Smooth muscle cell of the pulmonary artery (primary cell): ENCODE data around the gene KLK10. TPM values are rescaled to one million over a fixed set of nuclear protein-coding genes. Genes with fewer than 3 reads are reported as not detected.

ENCODE experiments used
- total RNA-seq: library from RNA; depleted of rRNA; stranded (reverse); fragments of >200 nt; gene quantifications from 2 replicates; pipeline ENCODE4 v1.2.3, GENCODE V29; 2014

The KLK10 gene, protein sequence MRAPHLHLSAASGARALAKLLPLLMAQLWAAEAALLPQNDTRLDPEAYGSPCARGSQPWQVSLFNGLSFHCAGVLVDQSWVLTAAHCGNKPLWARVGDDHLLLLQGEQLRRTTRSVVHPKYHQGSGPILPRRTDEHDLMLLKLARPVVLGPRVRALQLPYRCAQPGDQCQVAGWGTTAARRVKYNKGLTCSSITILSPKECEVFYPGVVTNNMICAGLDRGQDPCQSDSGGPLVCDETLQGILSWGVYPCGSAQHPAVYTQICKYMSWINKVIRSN
- not detected in 2 replicates for total RNA-seq

DNA sequence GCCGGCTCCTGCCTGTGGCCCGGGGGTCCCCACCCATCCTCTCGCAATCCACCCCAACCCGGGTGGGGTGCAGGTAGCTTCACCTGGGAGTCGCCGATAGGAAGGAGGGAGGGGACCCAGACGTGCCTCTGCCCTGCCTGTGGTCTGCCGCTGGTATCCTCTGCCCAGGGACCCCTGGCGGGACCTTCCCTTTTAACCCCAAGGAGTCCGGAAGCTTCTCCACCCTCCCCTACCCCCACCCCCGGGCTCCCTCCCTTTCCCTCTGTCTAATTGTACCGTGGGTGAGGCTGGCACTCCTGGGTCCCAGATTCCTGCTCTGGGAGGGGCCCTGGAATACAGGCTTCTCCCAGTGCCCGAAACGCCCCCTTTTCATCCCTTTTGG lies at the start of gene KLK10:
Gene KLK10, minus strand, starts transcription at position 166 of the 382 bp plus-strand sequence. CDS start 579 bp downstream, outside the sequence.

DNA sequence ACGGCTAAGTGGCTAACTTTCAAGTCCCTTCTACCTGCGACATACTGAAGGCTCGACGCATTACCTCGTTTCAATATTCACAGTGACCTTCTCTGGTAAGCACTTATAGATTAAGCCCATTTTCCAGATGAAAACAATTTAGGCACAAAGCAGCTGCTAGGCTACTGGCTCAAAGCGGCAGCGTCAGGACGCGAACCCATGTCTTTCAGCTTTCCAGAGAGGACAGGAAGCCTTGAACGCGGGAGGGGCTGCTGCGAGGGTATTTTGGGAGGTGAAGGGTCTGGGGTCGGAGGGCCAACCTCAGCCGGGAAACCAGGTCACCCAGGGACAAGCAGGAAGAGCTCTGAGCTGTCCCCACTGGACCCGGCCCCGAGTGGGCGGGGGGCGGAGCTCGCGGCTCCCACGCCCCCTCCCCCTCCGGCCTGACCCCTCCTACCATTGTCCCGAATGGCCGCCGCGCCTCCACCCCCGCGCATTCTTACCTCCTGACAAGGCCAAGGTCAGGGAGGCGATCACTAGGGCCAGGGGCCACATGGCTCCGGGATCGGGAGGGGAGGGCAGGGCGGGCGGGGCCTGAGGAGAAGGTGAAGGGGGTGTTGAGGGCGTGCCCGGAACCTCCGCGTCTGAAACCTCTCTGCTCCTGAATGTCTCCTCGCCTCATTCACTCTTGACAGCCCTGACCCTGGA lies 45.2 kb upstream of the KLK10 start, which contains the start of gene KLK13:
Gene KLK13, minus strand, starts transcription at position 559 of the 687 bp plus-strand sequence. Its CDS starts 25 bp downstream, at position 534.

DNA sequence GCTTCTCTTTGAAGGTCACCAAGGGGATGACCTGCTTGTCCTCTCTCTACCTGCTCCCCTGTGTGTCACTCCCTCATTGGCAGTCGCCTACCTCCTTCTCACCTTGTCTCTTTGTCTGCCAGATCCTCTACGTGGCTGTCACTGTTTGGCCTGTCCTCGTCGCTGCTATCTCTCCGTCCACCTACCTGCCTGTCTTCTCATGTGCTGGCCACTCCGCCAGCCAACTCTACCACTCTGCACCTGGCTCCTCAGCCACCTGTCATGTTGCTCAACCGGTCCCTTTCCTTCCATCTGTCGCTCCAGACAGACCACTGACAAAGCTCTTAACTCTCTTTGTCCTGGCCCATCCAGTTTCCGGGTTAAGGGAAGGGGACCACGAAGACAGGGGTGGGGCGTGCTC lies 15.2 kb upstream of the KLK10 start, which contains the start of gene KLK12:
Gene KLK12, minus strand, starts transcription at position 299 of the 400 bp plus-strand sequence. CDS start 381 bp downstream, outside the sequence.

DNA sequence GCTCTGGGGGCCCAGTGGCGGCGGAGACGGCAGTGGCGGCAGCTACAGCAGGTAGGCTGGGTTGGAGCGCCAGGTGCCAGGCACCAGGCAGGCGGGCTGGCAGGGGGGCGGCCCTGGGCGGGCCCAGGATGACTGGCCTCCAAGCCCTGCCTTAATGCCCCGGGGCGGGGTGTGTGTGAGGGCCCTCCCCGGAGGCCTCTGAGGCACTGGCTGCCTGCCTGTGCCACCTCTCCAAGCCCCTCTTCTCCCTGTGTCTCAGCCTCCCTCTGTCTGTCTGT lies 7.0 kb upstream of the KLK10 start, which contains the start of gene KLK11:
Gene KLK11, minus strand, starts transcription at position 63 of the 278 bp plus-strand sequence. CDS start 985 bp downstream, outside the sequence.

DNA sequence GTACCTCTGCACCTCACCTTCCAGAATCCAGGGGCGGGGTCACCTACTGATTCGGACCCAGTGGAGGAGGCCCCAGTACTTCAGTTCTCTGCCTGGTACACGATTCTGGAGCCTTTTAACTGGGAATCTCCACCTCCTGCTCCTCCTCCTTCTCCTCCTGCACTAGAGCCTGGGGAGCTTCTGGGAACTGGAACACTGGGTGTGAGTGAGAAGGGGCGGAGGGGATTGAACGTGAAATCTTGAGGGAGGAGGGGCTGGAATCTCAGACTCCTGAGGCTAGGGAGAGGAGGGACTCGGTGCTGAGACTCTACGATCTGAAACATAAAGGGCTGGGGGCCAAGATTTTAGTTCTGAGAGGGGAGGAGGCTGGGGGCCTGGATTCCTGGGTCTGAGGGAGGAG lies 18.0 kb downstream of the KLK10 start, which contains the start of gene KLK8:
Gene KLK8, minus strand, starts transcription at position 90 of the 400 bp plus-strand sequence. CDS start 437 bp downstream, outside the sequence.

DNA sequence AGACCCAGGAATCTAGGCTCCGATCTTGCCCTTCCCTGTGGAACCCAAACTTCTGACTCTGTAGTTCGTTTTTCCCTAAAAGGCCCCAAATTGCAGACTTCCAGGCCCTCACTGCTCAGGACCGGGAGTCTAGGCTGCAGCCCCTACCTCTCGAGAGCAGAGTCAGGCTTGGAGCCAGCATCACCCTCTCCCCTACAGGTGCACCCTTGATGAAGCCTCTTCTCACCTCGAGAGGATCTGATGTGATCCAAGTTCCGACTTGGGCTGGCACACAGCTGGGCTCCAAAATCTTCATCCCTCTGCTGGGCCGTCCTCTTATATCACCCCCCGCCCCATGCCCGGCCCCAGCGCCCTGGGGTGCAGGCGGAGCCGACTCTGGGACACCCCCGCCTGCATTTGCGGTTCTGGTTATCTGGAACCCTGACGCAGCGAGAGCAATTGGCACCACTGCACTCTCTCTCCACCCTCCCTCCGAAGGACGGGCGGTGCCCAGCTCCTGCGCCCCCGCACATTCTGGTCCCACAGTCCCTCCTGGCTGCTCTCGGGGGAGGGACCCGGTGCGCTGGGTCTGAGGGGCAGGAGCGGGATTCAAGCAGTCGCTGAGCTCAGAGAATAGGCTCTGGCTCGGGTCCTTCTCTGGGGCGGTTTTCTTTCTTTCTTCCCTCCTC lies 35.8 kb downstream of the KLK10 start, which contains the start of gene KLK7:
Gene KLK7, minus strand, starts transcription at position 293 of the 668 bp plus-strand sequence. CDS start 1,518 bp downstream, outside the sequence.

DNA sequence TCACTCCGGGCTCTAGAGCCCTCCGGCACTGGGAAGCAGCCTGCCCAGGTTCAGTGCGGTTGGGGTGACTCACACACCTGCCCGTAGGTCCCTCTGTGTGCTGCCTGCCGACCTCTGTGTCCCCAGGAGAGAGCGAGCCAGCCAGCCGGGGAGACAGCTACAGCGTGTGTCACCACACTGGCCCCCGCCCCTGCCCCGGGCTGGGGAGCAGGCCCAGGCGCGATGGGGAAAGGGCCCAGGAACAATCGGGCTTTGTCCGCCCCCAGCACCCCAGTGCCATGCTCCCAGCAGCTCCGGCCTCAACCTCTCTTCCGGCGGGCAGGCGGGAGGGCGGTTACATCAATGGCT lies 50.1 kb downstream of the KLK10 start, which contains the start of gene KLK6:
Gene KLK6, minus strand, starts transcription at position 179 of the 348 bp plus-strand sequence. CDS start 1,487 bp downstream, outside the sequence.

Other genes with a start within 250 kb of the KLK10 start
- not detected in 2 replicates for gene GPR32, start 249.2 kb downstream of the KLK10 start, total RNA-seq
- gene ACP4, start 229.3 kb downstream of the KLK10 start, total RNA-seq, result not detected in 2 replicates
- gene KLK1, start 195.9 kb downstream of the KLK10 start, total RNA-seq, result not detected in 2 replicates
- gene KLK15, start 186.1 kb downstream of the KLK10 start, total RNA-seq, result not detected in 2 replicates
- not detected in 2 replicates for gene KLK3, start 164.8 kb downstream of the KLK10 start, total RNA-seq
- not detected in 2 replicates for gene KLK2, start 146.3 kb downstream of the KLK10 start, total RNA-seq
- gene KLK4, start 108.3 kb downstream of the KLK10 start, total RNA-seq, result not detected in 2 replicates
- gene KLK5, start 66.7 kb downstream of the KLK10 start, total RNA-seq, result not detected in 2 replicates
- gene KLK6, start 50.1 kb downstream of the KLK10 start, total RNA-seq, result not detected in 2 replicates
- 0.13 TPM in 1 of 2 replicates, not detected in the other for gene KLK7, start 35.8 kb downstream of the KLK10 start, total RNA-seq
- not detected in 2 replicates for gene KLK8, start 18.1 kb downstream of the KLK10 start, total RNA-seq
- not detected in 2 replicates for gene KLK11, start 6.9 kb upstream of the KLK10 start, total RNA-seq
- not detected in 2 replicates for gene KLK12, start 15.3 kb upstream of the KLK10 start, total RNA-seq
- not detected in 2 replicates for gene KLK13, start 45.4 kb upstream of the KLK10 start, total RNA-seq
- gene KLK14, start 63.2 kb upstream of the KLK10 start, total RNA-seq, result not detected in 2 replicates
- 5.3 and 8.8 TPM in 2 replicates for gene CTU1, start 88.7 kb upstream of the KLK10 start, total RNA-seq
- gene SIGLEC9, start 105.2 kb upstream of the KLK10 start, total RNA-seq, result not detected in 2 replicates
- not detected in 2 replicates for gene SIGLEC7, start 122.6 kb upstream of the KLK10 start, total RNA-seq
- not detected in 2 replicates for gene CD33, start 205.4 kb upstream of the KLK10 start, total RNA-seq
- not detected in 2 replicates for gene SIGLECL1, start 231.4 kb upstream of the KLK10 start, total RNA-seq